Measurements from ENCODE around the gene NKX1-1. TPM values are rescaled to one million over a fixed set of nuclear protein-coding genes. Genes with fewer than 3 reads are reported as not detected.

NKX1-1 gene
- total RNA-seq, 1 donor from 2014 or later = not detected

- TF ChIP-seq CTCF (conservative IDR thresholded peaks at IDR 0.05) = no peak
- no peaks in the 10 kb centered on the region for H3K36me3 Mint-ChIP-seq (ENCODE audit: low read depth)
- no peak overlapping the region for H3K27ac Mint-ChIP-seq (ENCODE audit: unreplicated experiment)
- peaks cover under 1% of the 10 kb centered on the region for H3K4me1 Mint-ChIP-seq
- DNase-seq (ENCODE audit: low read depth, low spot score) = no peak
- H3K9me3 Mint-ChIP-seq = no peaks in the 10 kb centered on the region
- no peaks in the 10 kb centered on the region for H3K27me3 Mint-ChIP-seq (ENCODE audit: low read depth)
- no peak overlapping the region for H3K4me3 Mint-ChIP-seq
Measured at GRCh38 chr4:1364217-1364616, 42.0 kb downstream of the NKX1-1 start.

GRCh38 chr4:1363513-1363912 lies 42.7 kb downstream of the NKX1-1 start:
- Mint-ChIP-seq H3K9me3 (no peaks in the 10 kb centered on the region), H3K4me1 (no peaks in the 10 kb centered on the region), H3K4me3 (no peak overlapping the region), H3K27me3 (ENCODE audit: low read depth) (no peaks in the 10 kb centered on the region), H3K27ac (ENCODE audit: unreplicated experiment) (no peak overlapping the region), H3K36me3 (ENCODE audit: low read depth) (no peaks in the 10 kb centered on the region)
- DNase-seq (ENCODE audit: low read depth, low spot score) = no peak
- no peak for TF ChIP-seq CTCF (conservative IDR thresholded peaks at IDR 0.05)

- H3K4me1 Mint-ChIP-seq = no peaks in the 10 kb centered on the region
- no peaks in the 10 kb centered on the region for H3K36me3 Mint-ChIP-seq (ENCODE audit: low read depth)
- H3K4me3 Mint-ChIP-seq = no peak overlapping the region
- DNase-seq (ENCODE audit: low read depth, low spot score) = no peak
- TF ChIP-seq CTCF (conservative IDR thresholded peaks at IDR 0.05) = no peak
- H3K9me3 Mint-ChIP-seq = no peaks in the 10 kb centered on the region
- no peak overlapping the region for H3K27ac Mint-ChIP-seq (ENCODE audit: unreplicated experiment)
- no peaks in the 10 kb centered on the region for H3K27me3 Mint-ChIP-seq (ENCODE audit: low read depth)
Measured at GRCh38 chr4:1362521-1362920, 43.7 kb downstream of the NKX1-1 start.

GRCh38 chr4:1362046-1362445 lies 44.2 kb downstream of the NKX1-1 start:
- Mint-ChIP-seq H3K27me3 (ENCODE audit: low read depth) (no peaks in the 10 kb centered on the region), H3K4me3 (no peak overlapping the region), H3K27ac (ENCODE audit: unreplicated experiment) (no peak overlapping the region), H3K36me3 (ENCODE audit: low read depth) (no peaks in the 10 kb centered on the region), H3K9me3 (no peaks in the 10 kb centered on the region), H3K4me1 (no peaks in the 10 kb centered on the region)
- TF ChIP-seq CTCF (conservative IDR thresholded peaks at IDR 0.05) = no peak
- DNase-seq (ENCODE audit: low read depth, low spot score) = no peak

GRCh38 chr4:1361431-1361830 lies 44.8 kb downstream of the NKX1-1 start:
- Mint-ChIP-seq H3K4me3 (no peak overlapping the region), H3K27me3 (ENCODE audit: low read depth) (no peaks in the 10 kb centered on the region), H3K4me1 (peaks cover under 1% of the 10 kb centered on the region), H3K36me3 (ENCODE audit: low read depth) (peaks cover under 1% of the 10 kb centered on the region), H3K9me3 (no peaks in the 10 kb centered on the region), H3K27ac (ENCODE audit: unreplicated experiment) (no peak overlapping the region)
- no peak for DNase-seq (ENCODE audit: low read depth, low spot score)
- TF ChIP-seq CTCF (conservative IDR thresholded peaks at IDR 0.05) = no peak

Data from neural crest cell (in vitro differentiated cells).